HepG2 (cell line): ENCODE results near the gene KATNB1. TPM values are rescaled to one million over a fixed set of nuclear protein-coding genes. Genes with fewer than 3 reads are reported as not detected.

Experiments
- AKNA ChIP-seq: sonication (generic); formaldehyde crosslinking; IDR thresholded peaks from 2 replicates; pipeline ENCODE4 v1.4.0; 2020; ENCODE audit warnings: missing genetic modification reagents, borderline replicate concordance
- ATF2 ChIP-seq: sonication (generic); formaldehyde crosslinking; IDR thresholded peaks from 2 replicates; pipeline ENCODE4 v1.4.0; 2020; ENCODE audit warnings: missing genetic modification reagents
- CENPBD1 ChIP-seq: sonication (generic); formaldehyde crosslinking; IDR thresholded peaks from 2 replicates; pipeline ENCODE4 v1.8.0; 2022; ENCODE audit warnings: missing genetic modification reagents, low read depth, mild to moderate bottlenecking, borderline replicate concordance
- E2F1 ChIP-seq: sonication (generic); formaldehyde crosslinking; IDR thresholded peaks from 2 replicates; pipeline ENCODE4 v1.5.0; 2020; ENCODE audit warnings: missing genetic modification reagents
- GMEB1 ChIP-seq: sonication (generic); formaldehyde crosslinking; IDR thresholded peaks from 2 replicates; pipeline ENCODE4 v1.5.1; 2020; ENCODE audit warnings: missing genetic modification reagents, mild to moderate bottlenecking, borderline replicate concordance
- MXD3 ChIP-seq: IDR thresholded peaks from 2 replicates; pipeline ENCODE4 v1.6.1; 2016; ENCODE audit warnings: mild to moderate bottlenecking, missing biosample characterization, missing genetic modification reagents
- NFYB ChIP-seq: sonication (generic); formaldehyde crosslinking; IDR thresholded peaks from 2 replicates; pipeline ENCODE4 v1.4.0; 2020; ENCODE audit warnings: missing genetic modification reagents
- NR2F2 ChIP-seq: IDR thresholded peaks from 2 replicates; pipeline ENCODE4 v1.6.1; 2012; ENCODE audit warnings: low read depth, inconsistent platforms, borderline replicate concordance
- POGZ ChIP-seq: sonication (generic); formaldehyde crosslinking; IDR thresholded peaks from 2 replicates; pipeline ENCODE4 v1.4.0; 2020; ENCODE audit warnings: mild to moderate bottlenecking, missing genetic modification reagents
- POLR2AphosphoS5 ChIP-seq: IDR thresholded peaks from 2 replicates; pipeline ENCODE4 v1.6.1; 2012; ENCODE audit warnings: low read depth, low read length
- SAP130 ChIP-seq: IDR thresholded peaks from 2 replicates; pipeline ENCODE4 v1.6.1; 2016; ENCODE audit warnings: low read depth
- TARDBP ChIP-seq: sonication (generic); formaldehyde crosslinking; IDR thresholded peaks from 2 replicates; pipeline ENCODE4 v1.8.0; 2022; ENCODE audit warnings: mild to moderate bottlenecking, missing genetic modification reagents
- U2AF1 ChIP-seq: fragments of 200-400 bp; formaldehyde crosslinking; optimal IDR thresholded peaks from 2 replicates; pipeline ENCODE3; 2017; ENCODE audit warnings: mild to moderate bottlenecking, low read depth, low read length
- ZBTB21 ChIP-seq: sonication (generic); formaldehyde crosslinking; IDR thresholded peaks from 2 replicates; pipeline ENCODE4 v1.4.0; 2020; ENCODE audit warnings: missing genetic modification reagents
- ZBTB7B ChIP-seq: sonication (generic); formaldehyde crosslinking; IDR thresholded peaks from 2 replicates; pipeline ENCODE4 v1.4.0; 2020; ENCODE audit warnings: missing genetic modification reagents
- ZNF124 ChIP-seq: sonication (generic); formaldehyde crosslinking; IDR thresholded peaks from 2 replicates; pipeline ENCODE4 v1.4.0; 2020; ENCODE audit warnings: missing genetic modification reagents
- ZNF34 ChIP-seq: sonication (generic); formaldehyde crosslinking; IDR thresholded peaks from 2 replicates; pipeline ENCODE4 v1.4.0; 2020; ENCODE audit warnings: mild to moderate bottlenecking, missing genetic modification reagents, borderline replicate concordance
- ZNF430 ChIP-seq: sonication (generic); formaldehyde crosslinking; IDR thresholded peaks from 2 replicates; pipeline ENCODE4 v1.9.0; 2021; ENCODE audit warnings: mild to moderate bottlenecking, missing genetic modification reagents
- ZNF605 ChIP-seq: sonication (generic); formaldehyde crosslinking; IDR thresholded peaks from 2 replicates; pipeline ENCODE4 v1.8.0; 2022; ENCODE audit warnings: mild to moderate bottlenecking, missing genetic modification reagents
- polyA plus RNA-seq, 8 experiments: library from polyadenylated mRNA; depleted of rRNA in 3 of 8; stranded (reverse) in 7 of 8; unstranded in 1 of 8; fragments of >200 nt; fragmentation: Illumina TruSeq in 4 of 8; extraction: Trizol in 4 of 8; gene quantifications; 2 replicates each; pipeline versions ENCODE4 v1.2.1 to v1.2.3, GENCODE V29; 2011 to 2016; ENCODE audit warnings: low read depth in 4 of 8, missing spikeins in 1 of 8, mixed read lengths in 1 of 8; ENCODE audit not compliant: insufficient read depth in 1 of 8
- total RNA-seq, 5 experiments: library from RNA; depleted of rRNA; stranded (reverse); fragments of >200 nt; fragmentation: Illumina TruSeq; extraction: Trizol; gene quantifications; 2 replicates each; pipeline ENCODE4 v1.2.3, GENCODE V29; 2016; ENCODE audit warnings: low read depth in 1 of 5

The KATNB1 gene
- total and polyA plus RNA-seq, 2 of the 13 experiments (the other 11 are each of a cell fraction or from before 2014, with no cell fraction given) = 31.5 to 43.5 TPM

- 0 out of 2 replicates have a peak, but pooled peaks have one; percentile 2 for TF ChIP-seq ATF2 (CRISPR knock-in tag)
- TF ChIP-seq ZNF34 = 0 out of 2 replicates have a peak, but pooled peaks have one; percentile 53
- TF ChIP-seq CENPBD1 (CRISPR knock-in tag) = no peak
- TF ChIP-seq U2AF1 = peak; percentile 82
- no peak for TF ChIP-seq ZBTB21 (CRISPR knock-in tag)
- TF ChIP-seq ZBTB7B = 0 out of 2 replicates have a peak, but pooled peaks have one; percentile 18
- TF ChIP-seq AKNA (CRISPR knock-in tag) = no peak
- TF ChIP-seq ZNF605 (CRISPR knock-in tag) = 0 out of 2 replicates have a peak, but pooled peaks have one; percentile 56
- TF ChIP-seq E2F1 (CRISPR knock-in tag) = no peak
- TF ChIP-seq NR2F2 = peak; percentile 74
- TF ChIP-seq ZNF124 (CRISPR knock-in tag) = peak; percentile 21; the same call in 1 of the 2 replicates
- no peak for TF ChIP-seq POLR2AphosphoS5
- peak; percentile 13; the same call in 1 of the 2 replicates for TF ChIP-seq POGZ (CRISPR knock-in tag)
- TF ChIP-seq MXD3 = no peak
- TF ChIP-seq TARDBP (CRISPR knock-in tag) = peak; percentile 11; the same call in 1 of the 2 replicates
- 0 out of 2 replicates have a peak, but pooled peaks have one; percentile 34 for TF ChIP-seq ZNF430
- TF ChIP-seq NFYB = peak; percentile 7; the same call in 1 of the 2 replicates
- TF ChIP-seq SAP130 (CRISPR knock-in tag) = peak; percentile 47; the same call in 1 of the 2 replicates
- TF ChIP-seq GMEB1 (CRISPR knock-in tag) = peak; percentile 30; the same call in 1 of the 2 replicates
Observed at GRCh38 chr16:57700781-57701551, 34.6 kb upstream of the KATNB1 start (continued).
